ENCODE data around the gene EXOC6.
"Not testable (repeated sequence)": the region's sequence is repeated elsewhere in the genome, so short reads cannot be mapped to it uniquely, and the experiment has no call there.

EXOC6 gene

DNA sequence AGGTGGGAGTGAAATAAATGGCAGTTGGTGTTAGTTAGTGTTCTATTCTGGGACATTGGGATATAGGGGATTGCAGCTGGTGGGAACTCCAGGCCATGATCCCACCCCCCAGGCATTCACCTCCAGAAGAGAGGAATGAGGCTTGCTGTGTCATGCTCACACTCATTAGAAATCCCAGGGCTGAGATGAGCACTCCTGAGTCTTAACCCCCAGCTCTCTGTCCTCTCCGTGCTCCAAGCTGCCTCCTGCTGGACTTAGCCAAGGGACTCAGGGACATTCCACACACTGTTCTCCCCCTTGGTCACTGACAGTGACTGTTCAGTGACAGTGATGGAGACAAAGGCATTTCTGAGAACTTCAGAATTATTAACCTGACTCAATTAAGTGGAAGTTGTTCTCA is 246.9 kb downstream of the EXOC6 start:
- no peak for DNase-seq (ENCODE audit: low spot score)
- H3K4me3 ChIP-seq: no peak overlapping the region
- TF ChIP-seq, protein P1, sequence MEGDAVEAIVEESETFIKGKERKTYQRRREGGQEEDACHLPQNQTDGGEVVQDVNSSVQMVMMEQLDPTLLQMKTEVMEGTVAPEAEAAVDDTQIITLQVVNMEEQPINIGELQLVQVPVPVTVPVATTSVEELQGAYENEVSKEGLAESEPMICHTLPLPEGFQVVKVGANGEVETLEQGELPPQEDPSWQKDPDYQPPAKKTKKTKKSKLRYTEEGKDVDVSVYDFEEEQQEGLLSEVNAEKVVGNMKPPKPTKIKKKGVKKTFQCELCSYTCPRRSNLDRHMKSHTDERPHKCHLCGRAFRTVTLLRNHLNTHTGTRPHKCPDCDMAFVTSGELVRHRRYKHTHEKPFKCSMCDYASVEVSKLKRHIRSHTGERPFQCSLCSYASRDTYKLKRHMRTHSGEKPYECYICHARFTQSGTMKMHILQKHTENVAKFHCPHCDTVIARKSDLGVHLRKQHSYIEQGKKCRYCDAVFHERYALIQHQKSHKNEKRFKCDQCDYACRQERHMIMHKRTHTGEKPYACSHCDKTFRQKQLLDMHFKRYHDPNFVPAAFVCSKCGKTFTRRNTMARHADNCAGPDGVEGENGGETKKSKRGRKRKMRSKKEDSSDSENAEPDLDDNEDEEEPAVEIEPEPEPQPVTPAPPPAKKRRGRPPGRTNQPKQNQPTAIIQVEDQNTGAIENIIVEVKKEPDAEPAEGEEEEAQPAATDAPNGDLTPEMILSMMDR (IDR thresholded peaks at IDR 0.05): no peak
- H3K27ac ChIP-seq: no peak overlapping the region

DNA sequence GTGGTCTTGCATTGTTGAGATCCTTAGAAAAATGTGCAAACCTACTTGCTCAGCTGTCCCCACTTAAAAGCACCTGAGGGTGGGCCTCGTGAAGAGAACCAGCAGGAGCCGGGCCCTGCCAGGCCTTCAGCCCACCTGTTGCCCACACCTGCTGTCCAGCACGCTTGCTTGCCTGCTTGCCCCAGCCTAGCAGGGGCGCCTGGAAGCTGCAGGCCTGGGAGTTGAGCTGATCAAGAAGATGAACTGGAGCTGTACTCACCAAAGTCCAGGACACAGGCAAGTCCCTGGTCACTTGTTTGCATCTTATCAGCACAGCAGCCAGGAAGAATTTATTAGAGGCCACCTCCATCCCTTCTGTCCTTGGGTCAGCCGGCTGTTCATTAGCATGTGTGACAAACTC is 248.6 kb downstream of the EXOC6 start:
- TF ChIP-seq, protein P1 (IDR thresholded peaks at IDR 0.05): no peak
- Histone ChIP-seq H3K4me3 (no peak overlapping the region), H3K27ac (no peak overlapping the region)
- DNase-seq (ENCODE audit: low spot score): no peak

GRCh38 chr10:93097386-93097785 is 249.1 kb downstream of the EXOC6 start:
- TF ChIP-seq, protein P1 (IDR thresholded peaks at IDR 0.05): no peak
- H3K27ac ChIP-seq: no peak overlapping the region
- no peak overlapping the region for H3K4me3 ChIP-seq
- no peak for DNase-seq (ENCODE audit: low spot score)

- Histone ChIP-seq H3K4me3 (no peak overlapping the region), H3K27ac (no peak overlapping the region)
- TF ChIP-seq, protein P1 (IDR thresholded peaks at IDR 0.05): no peak
- DNase-seq (ENCODE audit: low spot score): no peak
These were observed 250.5 kb downstream of the EXOC6 start for GRCh38 chr10:93098816-93099215.

GRCh38 chr10:93099670-93100069 is 251.3 kb downstream of the EXOC6 start:
- Histone ChIP-seq H3K4me3 (no peak overlapping the region), H3K27ac (no peak overlapping the region)
- TF ChIP-seq, protein P1 (IDR thresholded peaks at IDR 0.05): no peak
- no peak for DNase-seq (ENCODE audit: low spot score)

- not testable (repeated sequence) for H3K27ac ChIP-seq; DNase-seq (ENCODE audit: low spot score)
These were observed 252.8 kb downstream of the EXOC6 start for GRCh38 chr10:93101148-93101547.

GRCh38 chr10:93103953-93104352 is 255.6 kb downstream of the EXOC6 start:
- TF ChIP-seq, protein P1 (IDR thresholded peaks at IDR 0.05): no peak
- Histone ChIP-seq H3K27ac (no peak overlapping the region), H3K4me3 (no peak overlapping the region)
- DNase-seq (ENCODE audit: low spot score): no peak

More at GRCh38 chr10:93101148-93101547, 252.8 kb downstream of the EXOC6 start:
- H3K4me3 ChIP-seq: not testable (repeated sequence)

- no peak for DNase-seq (ENCODE audit: low spot score)
- Histone ChIP-seq H3K27ac (no peak overlapping the region), H3K4me3 (no peak overlapping the region)
- TF ChIP-seq, protein P1 (IDR thresholded peaks at IDR 0.05): no peak
These were observed 258.3 kb downstream of the EXOC6 start for GRCh38 chr10:93106631-93107072.

Measured in coronary artery (tissue), 2 donors.